ENCODE results near the gene FAM120AOS.

DNA sequence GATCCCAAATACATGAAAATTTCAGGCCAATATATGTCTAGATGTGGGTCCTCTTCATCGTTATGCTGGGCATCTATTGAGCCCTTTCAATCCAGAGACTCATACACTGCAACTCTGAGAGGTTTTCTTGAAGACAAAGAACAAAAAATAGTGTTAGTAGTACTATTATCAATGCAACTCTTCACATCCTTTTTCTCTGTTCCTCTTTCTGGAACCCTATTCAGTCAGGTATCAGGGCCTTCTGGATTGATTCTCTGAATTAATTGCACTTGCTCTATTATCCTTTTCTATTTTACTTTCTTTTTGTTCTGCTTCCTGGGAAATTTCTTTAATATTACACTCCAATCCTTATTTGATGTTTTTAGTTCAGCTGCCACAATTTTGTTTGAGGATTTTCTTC lies 20.4 kb downstream of the FAM120AOS start:
- TF ChIP-seq POLR2AphosphoS5 (IDR thresholded peaks at IDR 0.05) (no peak), POLR2A (IDR thresholded peaks at IDR 0.05) (no peak)
- TF ChIP-seq, protein P1, sequence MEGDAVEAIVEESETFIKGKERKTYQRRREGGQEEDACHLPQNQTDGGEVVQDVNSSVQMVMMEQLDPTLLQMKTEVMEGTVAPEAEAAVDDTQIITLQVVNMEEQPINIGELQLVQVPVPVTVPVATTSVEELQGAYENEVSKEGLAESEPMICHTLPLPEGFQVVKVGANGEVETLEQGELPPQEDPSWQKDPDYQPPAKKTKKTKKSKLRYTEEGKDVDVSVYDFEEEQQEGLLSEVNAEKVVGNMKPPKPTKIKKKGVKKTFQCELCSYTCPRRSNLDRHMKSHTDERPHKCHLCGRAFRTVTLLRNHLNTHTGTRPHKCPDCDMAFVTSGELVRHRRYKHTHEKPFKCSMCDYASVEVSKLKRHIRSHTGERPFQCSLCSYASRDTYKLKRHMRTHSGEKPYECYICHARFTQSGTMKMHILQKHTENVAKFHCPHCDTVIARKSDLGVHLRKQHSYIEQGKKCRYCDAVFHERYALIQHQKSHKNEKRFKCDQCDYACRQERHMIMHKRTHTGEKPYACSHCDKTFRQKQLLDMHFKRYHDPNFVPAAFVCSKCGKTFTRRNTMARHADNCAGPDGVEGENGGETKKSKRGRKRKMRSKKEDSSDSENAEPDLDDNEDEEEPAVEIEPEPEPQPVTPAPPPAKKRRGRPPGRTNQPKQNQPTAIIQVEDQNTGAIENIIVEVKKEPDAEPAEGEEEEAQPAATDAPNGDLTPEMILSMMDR (IDR thresholded peaks at IDR 0.05): no peak

Data from breast epithelium (tissue), 3 donors.